ENCODE measurements around the gene METTL25. TPM values are rescaled to one million over a fixed set of nuclear protein-coding genes. Genes with fewer than 3 reads are reported as not detected.
A peak's percentile ranks its signal among the peaks of the same experiment; 100 is the strongest.

METTL25 gene
- total RNA-seq, 1 donor from 2014 or later, result 21.9 TPM

GRCh38 chr12:82524641-82525040 is 166.3 kb downstream of the METTL25 start:
- DNase-seq (ENCODE audit: low spot score), result no peak

- no peak for DNase-seq (ENCODE audit: low spot score)
Measured at GRCh38 chr12:82525616-82526015, 167.3 kb downstream of the METTL25 start.

- peak; percentile 78 for DNase-seq (ENCODE audit: low spot score)
Measured at GRCh38 chr12:82527165-82527780, 168.9 kb downstream of the METTL25 start.

Other genes starting within 250 kb of the METTL25 start
- gene CCDC59, start 142 bp upstream of the METTL25 start, total RNA-seq (ENCODE audit: insufficient read depth, low replicate concordance), result 100 TPM

All from umbilical cord (tissue), 2 donors.